ENCODE measurements around the gene ANKRD29.
"Not testable (repeated sequence)": the region's sequence is repeated elsewhere in the genome, so short reads cannot be mapped to it uniquely, and the experiment has no call there.

The ANKRD29 gene

DNA sequence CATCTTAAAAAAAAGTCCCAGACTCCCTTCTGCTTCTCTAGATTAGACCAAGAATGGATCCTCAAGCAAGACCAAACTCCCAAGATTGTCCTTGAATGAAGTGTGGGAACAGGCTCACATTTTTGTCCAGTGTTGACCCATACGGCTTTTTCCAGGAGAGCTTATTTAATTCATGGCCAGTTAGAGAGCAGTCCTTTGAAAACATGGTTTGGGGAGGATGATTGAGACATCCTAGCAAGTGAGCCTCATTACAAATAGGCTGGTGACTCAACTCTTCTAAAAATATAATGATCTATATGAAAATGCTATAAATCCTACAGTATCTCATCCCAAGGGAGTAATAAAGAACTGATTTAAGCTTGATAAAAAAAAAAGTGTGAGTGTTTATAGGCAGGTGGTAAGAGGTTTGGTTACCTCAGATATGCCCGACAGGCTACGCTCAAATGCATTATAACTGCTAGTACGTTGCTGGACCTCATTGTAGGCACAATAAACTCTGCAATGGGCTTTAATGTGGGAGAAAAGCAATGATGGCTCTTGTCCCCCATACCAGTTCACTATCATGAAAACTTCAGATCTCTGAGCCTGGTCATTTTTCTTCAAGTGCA is 17.0 kb downstream of the ANKRD29 start:
- Mint-ChIP-seq H3K4me3 (no peak overlapping the region), H3K4me1 (no peaks in the 10 kb centered on the region), H3K9me3 (peaks cover 0 to 5% of the 10 kb centered on the region in 2 donors), H3K27me3 (peaks cover 11 to 17% of the 10 kb centered on the region in 2 donors), H3K36me3 (peaks cover 0 to 6% of the 10 kb centered on the region in 2 donors), H3K27ac (no peak overlapping the region)
- DNase-seq, result no peak
- no peak for ATAC-seq (replicated peaks)

DNA sequence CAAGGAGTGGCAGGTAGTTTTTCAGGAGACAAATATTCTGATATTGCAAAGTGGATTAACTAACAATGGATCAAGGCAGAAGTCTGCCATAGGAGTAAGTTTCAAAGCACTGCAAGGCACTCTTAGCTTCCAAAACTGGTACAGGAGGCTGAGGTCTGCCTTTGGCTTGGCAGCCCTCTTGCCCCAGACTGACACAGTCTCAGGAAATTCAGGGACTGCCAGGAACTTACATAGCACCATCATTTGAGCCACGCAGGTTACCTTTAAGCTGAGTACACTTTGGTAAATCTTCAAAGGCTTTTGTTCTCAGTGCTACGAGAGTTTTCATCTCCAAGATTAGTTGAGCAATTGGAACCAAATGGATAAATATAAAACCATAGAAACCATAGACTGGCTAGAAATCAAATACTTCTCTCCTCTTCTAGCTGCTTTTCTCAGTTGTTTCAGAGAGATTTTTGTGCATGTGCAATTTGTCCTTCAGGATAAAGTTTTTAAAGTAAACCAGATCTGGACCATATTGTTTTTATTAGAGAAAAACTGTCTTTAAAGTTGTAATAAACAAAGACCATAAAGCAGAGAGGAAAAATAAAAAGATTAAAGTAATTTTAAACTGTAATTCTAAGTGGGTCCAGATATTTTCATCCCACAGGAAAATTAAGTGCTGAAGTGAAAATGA is 18.8 kb downstream of the ANKRD29 start:
- no peak for DNase-seq
- Mint-ChIP-seq H3K9me3 (peaks cover 0 to 5% of the 10 kb centered on the region in 2 donors), H3K4me1 (no peaks in the 10 kb centered on the region), H3K36me3 (peaks cover 0 to 6% of the 10 kb centered on the region in 2 donors), H3K27ac (no peak overlapping the region), H3K27me3 (peaks cover 11 to 13% of the 10 kb centered on the region in 2 donors), H3K4me3 (no peak overlapping the region)
- no peak for ATAC-seq (replicated peaks)

DNA sequence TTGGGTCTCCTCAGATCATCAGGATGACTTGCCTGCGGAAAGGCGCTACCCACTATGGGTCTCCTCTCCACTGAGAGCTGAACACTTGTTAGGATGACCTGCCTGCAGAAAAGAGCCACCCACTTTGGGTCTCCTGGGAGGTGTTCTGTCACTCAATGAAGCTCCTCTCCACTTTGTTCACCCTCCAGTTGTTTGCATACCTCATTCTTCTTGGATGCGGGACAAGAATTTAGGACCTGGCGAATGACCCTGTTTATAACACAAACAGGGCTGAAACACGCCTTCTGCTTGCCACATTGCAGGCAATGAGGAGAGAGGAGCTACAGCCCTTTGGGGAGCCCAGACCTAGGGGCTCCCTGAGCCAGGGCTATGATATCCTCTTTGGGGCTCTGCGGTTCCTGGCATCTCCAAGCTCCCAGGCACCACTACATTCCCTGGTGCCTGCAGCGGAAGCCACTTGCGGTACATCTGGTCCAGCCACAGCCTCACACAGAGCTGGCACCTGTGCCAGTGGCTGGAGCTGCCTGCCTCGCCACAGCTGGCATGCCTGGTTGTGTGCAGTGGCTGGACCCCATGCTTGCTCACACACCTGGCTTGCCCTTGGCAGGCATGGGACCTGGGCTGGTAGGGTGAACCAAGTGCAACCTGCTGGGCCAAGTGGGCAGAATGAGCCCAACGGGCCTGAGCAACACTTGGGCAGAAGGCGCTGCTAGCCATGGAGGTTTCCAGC is 20.6 kb downstream of the ANKRD29 start:
- no peak for ATAC-seq (replicated peaks)
- Mint-ChIP-seq H3K27ac (no peak overlapping the region), H3K36me3 (peaks cover 0 to 6% of the 10 kb centered on the region in 2 donors), H3K27me3 (peaks cover 5 to 6% of the 10 kb centered on the region in 2 donors), H3K4me3 (no peak overlapping the region), H3K4me1 (no peaks in the 10 kb centered on the region), H3K9me3 (peaks cover 0 to 5% of the 10 kb centered on the region in 2 donors)
- DNase-seq, result no peak

DNA sequence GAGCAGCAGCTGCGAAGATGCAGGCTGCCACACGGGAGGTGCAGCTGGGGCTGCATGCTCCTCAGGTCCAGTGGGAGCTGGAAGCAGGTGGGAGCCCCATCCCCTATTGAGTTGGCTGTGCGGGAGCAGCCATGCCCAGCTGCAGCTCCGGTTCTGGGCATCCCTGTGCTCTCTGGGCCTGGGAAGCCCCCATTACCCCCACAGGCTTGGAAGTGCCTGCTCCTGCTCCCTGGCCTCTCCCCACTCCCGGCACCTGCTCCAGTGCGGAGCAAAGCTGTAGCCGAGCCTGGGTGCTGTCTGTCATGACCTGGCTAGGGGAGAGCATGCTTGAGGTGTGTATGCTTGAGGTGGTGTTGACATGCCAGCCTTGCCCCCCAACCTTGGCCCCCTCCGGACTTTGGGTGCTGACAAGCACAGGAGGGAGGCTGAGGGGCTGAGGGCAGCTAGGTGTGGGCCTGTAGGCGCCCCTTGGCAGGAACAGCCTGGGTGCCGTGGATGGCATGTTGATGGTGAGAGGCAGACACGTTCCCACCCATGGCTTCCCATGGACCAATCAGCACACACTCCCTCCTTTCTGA is 21.5 kb downstream of the ANKRD29 start:
- Mint-ChIP-seq H3K27ac (no peak overlapping the region), H3K4me3 (no peak overlapping the region), H3K4me1 (no peaks in the 10 kb centered on the region), H3K27me3 (peaks cover 5 to 6% of the 10 kb centered on the region in 2 donors), H3K9me3 (peaks cover 0 to 5% of the 10 kb centered on the region in 2 donors), H3K36me3 (peaks cover 0 to 6% of the 10 kb centered on the region in 2 donors)
- ATAC-seq (replicated peaks), result no peak
- DNase-seq, result no peak

DNA sequence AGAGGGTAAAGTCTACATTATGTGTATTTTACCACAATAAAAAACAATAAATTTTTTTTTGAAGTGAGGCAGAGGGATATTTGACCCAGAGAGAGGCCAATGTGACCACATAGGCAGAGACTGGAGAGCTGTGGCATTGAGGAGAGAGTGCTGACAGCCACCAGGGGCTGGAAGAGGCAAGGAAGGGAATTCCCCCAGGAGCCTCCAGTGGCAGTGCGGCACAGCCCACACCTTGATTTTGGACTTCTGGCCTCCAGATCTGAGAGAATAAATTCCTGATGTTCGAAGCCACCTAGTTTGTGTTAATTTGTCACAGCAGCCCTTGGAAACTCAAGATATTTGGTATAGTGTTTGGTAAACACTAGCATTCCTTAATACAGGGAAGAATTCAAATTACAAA is 22.7 kb downstream of the ANKRD29 start:
- Mint-ChIP-seq H3K36me3 (peaks cover 0 to 6% of the 10 kb centered on the region in 2 donors), H3K4me1 (no peaks in the 10 kb centered on the region), H3K4me3 (no peak overlapping the region), H3K27ac (no peak overlapping the region), H3K9me3 (peaks cover 0 to 5% of the 10 kb centered on the region in 2 donors), H3K27me3 (peaks cover 4 to 6% of the 10 kb centered on the region in 2 donors)
- no peak for ATAC-seq (replicated peaks)
- DNase-seq, result no peak

DNA sequence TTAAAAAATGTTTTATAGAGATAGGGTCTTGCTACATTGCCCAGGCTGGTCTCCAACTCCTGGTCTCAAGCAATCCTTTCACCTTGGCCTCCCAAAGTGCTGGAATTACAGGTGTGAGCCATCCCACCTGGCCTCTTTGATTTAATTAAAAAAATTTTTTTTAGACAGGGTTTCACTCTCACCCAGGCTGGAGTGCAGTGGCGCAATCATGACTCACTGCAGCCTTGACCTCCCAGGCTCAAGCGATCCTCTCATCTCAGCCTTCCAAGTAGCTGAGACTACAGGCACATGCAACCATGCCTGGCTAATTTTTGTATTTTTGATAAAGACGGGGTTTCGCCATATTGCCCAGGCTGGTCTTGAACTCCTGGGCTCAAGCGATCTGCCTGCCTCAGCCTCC is 26.3 kb downstream of the ANKRD29 start:
- H3K4me1 Mint-ChIP-seq; H3K27ac Mint-ChIP-seq; ATAC-seq (replicated peaks): not testable (repeated sequence)

DNA sequence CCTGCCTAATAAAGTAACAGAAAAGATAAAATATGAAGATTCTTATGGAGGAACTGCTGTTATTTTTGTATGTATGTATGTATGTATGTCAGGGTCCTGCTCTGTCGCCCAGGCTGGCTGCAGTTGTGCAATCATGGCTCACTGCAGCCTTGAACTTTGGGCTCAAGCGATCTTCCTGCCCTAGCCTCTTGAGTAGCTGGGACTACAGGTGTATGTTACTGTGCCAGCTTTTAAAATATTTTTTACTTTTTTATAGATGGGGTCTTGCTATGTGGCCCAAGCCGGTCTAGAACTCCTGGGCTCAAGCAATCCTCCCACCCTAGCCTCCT is 26.7 kb downstream of the ANKRD29 start:
- H3K36me3 Mint-ChIP-seq, result no peaks in the 10 kb centered on the region

More for the DNA sequence above, 26.3 kb downstream of the ANKRD29 start:
- not testable (repeated sequence) for H3K4me3 Mint-ChIP-seq, DNase-seq, H3K9me3 Mint-ChIP-seq, H3K36me3 Mint-ChIP-seq
- H3K27me3 Mint-ChIP-seq, result peaks cover 8 to 14% of the 10 kb centered on the region in 2 donors

DNA sequence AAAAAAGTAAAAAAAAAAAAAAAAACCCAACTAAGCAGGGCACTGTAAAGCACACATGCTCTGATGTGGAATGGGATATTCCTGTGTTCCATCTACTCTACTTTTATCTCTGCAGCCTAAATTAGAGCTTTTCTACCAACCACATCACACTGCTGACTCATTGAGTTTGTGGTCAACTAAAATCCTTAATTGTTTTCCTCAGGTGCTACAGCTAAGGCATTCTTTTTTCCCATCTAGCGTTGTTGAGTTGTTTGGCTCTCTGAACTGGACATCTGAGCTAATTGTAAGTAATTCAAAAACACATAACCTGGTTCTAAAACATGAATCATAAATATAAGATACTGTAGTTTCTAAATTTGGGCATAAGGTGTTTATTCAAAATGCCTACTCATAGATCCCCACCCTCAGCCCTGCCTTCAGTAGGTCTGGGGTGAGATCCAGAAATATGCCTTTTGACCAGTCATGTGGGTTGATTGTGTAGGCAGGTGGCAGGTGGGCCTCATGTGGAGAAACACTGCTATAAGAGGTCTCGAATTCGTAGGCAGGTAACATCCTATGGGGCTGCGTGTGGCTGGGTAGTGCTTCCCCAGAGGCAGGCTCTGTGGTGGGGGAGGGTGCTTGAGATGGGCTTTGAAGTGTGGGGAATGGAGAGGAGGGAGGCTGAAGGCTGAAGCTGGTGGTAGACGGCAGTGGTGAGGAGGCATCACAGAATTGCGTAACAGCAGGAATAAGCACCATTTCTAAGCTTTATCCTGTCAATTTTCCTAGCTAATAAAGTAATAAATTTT is 27.2 kb downstream of the ANKRD29 start:
- ATAC-seq (replicated peaks) (no peak), DNase-seq (no peak)
- Mint-ChIP-seq H3K9me3 (no peaks in the 10 kb centered on the region), H3K4me3 (no peak overlapping the region), H3K27ac (no peak overlapping the region), H3K27me3 (peaks cover 11 to 16% of the 10 kb centered on the region in 2 donors), H3K4me1 (no peaks in the 10 kb centered on the region), H3K36me3 (no peaks in the 10 kb centered on the region)

More for the DNA sequence above, 26.7 kb downstream of the ANKRD29 start:
- H3K4me1 Mint-ChIP-seq, result no peaks in the 10 kb centered on the region
- no peak overlapping the region for H3K4me3 Mint-ChIP-seq
- H3K9me3 Mint-ChIP-seq, result no peaks in the 10 kb centered on the region
- DNase-seq (no peak), ATAC-seq (replicated peaks) (no peak)
- H3K27me3 Mint-ChIP-seq, result peaks cover 11 to 16% of the 10 kb centered on the region in 2 donors
- H3K27ac Mint-ChIP-seq, result no peak overlapping the region

DNA sequence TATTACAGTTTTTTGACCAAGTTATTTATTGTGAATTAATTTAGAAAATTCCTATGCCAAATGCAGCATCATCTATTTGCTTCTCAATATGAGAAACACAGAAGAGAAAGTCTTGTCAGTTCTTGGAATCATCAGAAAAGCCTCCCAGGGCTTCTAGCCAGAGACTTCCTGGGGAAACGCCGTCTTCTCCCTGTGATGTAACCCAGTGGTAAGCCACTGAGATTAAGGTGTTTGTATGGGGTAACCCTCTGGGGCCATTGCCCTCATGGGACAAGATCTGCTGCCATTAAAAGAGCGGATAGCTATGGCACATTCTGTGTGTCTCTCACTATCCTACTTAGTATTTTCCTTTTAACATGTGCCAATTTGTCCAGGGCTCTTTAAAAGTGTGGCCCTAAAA is 28.0 kb downstream of the ANKRD29 start:
- Mint-ChIP-seq H3K4me3 (no peak overlapping the region), H3K27ac (no peak overlapping the region), H3K36me3 (no peaks in the 10 kb centered on the region), H3K9me3 (no peaks in the 10 kb centered on the region), H3K27me3 (peaks cover 11 to 16% of the 10 kb centered on the region in 2 donors), H3K4me1 (no peaks in the 10 kb centered on the region)
- ATAC-seq (replicated peaks) (no peak), DNase-seq (no peak)

DNA sequence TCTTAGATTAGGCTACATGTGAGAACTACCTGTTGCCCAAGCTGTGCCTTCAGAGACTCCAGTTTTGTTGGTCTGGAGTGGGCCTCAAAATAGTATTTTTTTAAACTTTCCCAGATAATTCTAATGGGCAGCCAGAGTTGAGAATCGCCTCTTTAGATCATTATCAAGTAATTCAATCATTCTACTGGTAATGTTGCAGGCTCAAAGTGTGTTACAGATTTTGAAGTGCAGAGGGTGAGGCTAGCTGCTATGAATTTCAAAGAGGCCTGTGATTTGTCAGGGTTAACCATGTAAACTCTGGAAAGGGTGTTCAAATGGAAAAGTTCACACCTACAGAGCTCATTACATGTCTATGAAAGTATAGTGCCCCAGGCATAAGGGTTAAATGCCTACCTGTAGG is 30.1 kb downstream of the ANKRD29 start:
- Mint-ChIP-seq H3K9me3 (no peaks in the 10 kb centered on the region), H3K36me3 (no peaks in the 10 kb centered on the region), H3K4me3 (no peak overlapping the region)

DNA sequence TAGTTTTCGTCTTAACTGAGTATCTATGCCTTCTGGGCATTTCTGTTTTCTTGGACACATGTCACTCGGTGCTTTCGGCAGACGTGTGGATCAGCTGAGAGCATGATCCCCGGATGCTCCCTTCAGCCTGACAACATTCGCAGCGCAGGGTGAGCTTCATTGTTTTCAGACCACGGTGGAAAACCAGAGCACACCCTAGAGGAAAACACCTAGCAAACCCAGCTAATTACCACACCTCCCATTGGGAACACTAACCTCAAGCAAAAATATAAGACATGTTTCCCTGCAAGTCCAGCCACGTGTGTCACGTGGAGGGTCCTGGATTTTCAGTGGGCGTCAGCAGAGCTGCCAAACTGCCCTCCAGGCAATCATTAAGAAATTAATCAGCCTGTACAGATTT is 31.0 kb downstream of the ANKRD29 start:
- Mint-ChIP-seq H3K4me1 (no peaks in the 10 kb centered on the region), H3K27ac (no peak overlapping the region), H3K36me3 (no peaks in the 10 kb centered on the region), H3K27me3 (peaks cover 9 to 11% of the 10 kb centered on the region in 2 donors), H3K9me3 (no peaks in the 10 kb centered on the region), H3K4me3 (no peak overlapping the region)
- ATAC-seq (replicated peaks), result no peak
- no peak for DNase-seq

More for the DNA sequence above, 30.1 kb downstream of the ANKRD29 start:
- Mint-ChIP-seq H3K4me1 (no peaks in the 10 kb centered on the region), H3K27me3 (peaks cover 9 to 11% of the 10 kb centered on the region in 2 donors), H3K27ac (no peak overlapping the region)
- ATAC-seq (replicated peaks), result no peak
- no peak for DNase-seq

DNA sequence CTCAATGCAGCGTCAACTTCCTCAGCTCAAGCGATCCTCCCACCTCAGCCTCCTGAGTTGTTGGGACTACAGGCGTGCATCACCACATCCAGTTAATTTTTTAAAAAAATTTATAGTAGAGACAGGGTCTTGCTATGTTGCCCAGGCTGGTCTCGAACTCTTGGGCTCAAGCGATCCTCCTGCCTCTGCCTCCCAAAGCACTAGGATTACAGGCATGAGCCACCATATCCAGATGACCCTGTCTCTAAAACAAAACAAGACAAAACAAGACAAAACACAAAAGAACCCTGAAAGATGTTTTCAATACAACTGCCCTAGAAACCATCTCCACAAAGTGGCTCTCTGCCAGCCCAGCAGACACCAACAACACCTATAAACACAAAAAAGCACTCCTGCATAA is 31.4 kb downstream of the ANKRD29 start:
- H3K27me3 Mint-ChIP-seq, result peaks cover 9 to 11% of the 10 kb centered on the region in 2 donors
- H3K36me3 Mint-ChIP-seq, result no peaks in the 10 kb centered on the region

DNA sequence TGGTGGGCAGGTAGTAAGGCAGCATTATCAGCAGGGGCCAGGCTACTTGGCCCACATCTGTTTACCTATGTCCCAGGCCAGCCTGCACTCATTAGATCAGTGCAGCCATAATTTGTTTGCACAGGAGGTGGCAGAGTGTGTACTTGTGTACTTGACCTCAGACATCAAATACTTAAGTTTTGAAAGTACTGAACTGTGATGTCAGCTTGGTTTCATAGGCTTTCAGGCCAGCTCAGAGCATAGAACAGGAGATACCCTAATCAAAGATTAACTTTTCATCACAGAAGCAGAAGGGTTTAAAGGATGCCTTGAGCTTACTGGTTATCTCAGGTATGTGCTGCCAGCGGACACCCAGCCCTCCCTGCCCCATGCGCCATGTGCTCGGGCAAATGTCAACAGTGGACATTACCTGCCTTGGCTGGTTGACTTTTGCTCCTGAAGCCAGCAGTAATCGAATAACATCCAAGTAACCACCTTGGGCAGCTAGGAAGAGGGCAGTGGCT is 33.2 kb downstream of the ANKRD29 start:
- Mint-ChIP-seq H3K9me3 (no peaks in the 10 kb centered on the region), H3K36me3 (no peaks in the 10 kb centered on the region), H3K27ac (no peak overlapping the region), H3K27me3 (peaks cover 7 to 9% of the 10 kb centered on the region in 2 donors), H3K4me1 (no peaks in the 10 kb centered on the region), H3K4me3 (no peak overlapping the region)
- ATAC-seq (replicated peaks), result peak in 1 of 2 donors; percentile 34
- DNase-seq, result no peak

More for the DNA sequence above, 31.4 kb downstream of the ANKRD29 start:
- Mint-ChIP-seq H3K4me3 (no peak overlapping the region), H3K4me1 (no peaks in the 10 kb centered on the region), H3K9me3 (no peaks in the 10 kb centered on the region), H3K27ac (no peak overlapping the region)
- DNase-seq, result no peak
- ATAC-seq (replicated peaks), result no peak

DNA sequence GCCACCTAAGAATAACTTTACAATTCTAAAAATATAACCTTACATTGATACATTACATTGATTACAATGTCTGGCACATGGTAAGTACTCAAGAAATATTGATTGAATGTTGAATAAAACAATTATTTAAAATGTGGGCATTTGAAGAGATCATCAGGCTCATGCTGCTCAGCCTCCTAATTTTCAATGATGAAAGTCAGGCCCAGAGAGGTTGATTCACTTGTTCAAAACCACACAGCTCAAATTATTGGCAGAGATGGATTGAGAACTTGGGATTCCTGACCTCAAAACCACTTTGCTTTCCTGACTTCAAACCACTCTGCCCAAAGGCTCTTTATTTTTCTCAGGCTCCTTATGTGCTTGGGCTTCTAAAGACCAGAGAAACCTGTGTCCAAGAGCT is 34.7 kb downstream of the ANKRD29 start:
- no peaks in the 10 kb centered on the region for H3K36me3 Mint-ChIP-seq
- H3K27ac Mint-ChIP-seq, result no peak overlapping the region
- H3K27me3 Mint-ChIP-seq, result peaks cover 6 to 7% of the 10 kb centered on the region in 2 donors
- DNase-seq (no peak), ATAC-seq (replicated peaks) (no peak)
- no peaks in the 10 kb centered on the region for H3K9me3 Mint-ChIP-seq
- no peaks in the 10 kb centered on the region for H3K4me1 Mint-ChIP-seq
- no peak overlapping the region for H3K4me3 Mint-ChIP-seq
